Calu3 (cell line): ENCODE data around the gene PDE10A. TPM values are rescaled to one million over a fixed set of nuclear protein-coding genes. Genes with fewer than 3 reads are reported as not detected.

ENCODE experiments used
- BruUV-seq: library from RNA; stranded (reverse); fragments of 400-500 nt; replicated peaks from 2 replicates; lab custom pipeline; 2021; lab: Mats Ljungman, UMichigan
- CTCF ChIA-PET: fragments of 300-600 bp; sonication (Branson Sonifier 250); formaldehyde crosslinking; loops from one replicate; lab custom pipeline; 2022; ENCODE audit warnings: antibody characterized with exemption; lab: Charles Lee
- DNase-seq: peaks from one replicate; pipeline ENCODE4 v3.0.0; 2022
- H3K27ac Mint-ChIP-seq: one replicate; pipeline ENCODE4 v1.8.0; 2022; ENCODE audit warnings: mixed read lengths; ENCODE audit not compliant: unreplicated experiment
- H3K27me3 Mint-ChIP-seq: one replicate; pipeline ENCODE4 v1.8.0; 2022; ENCODE audit warnings: mixed read lengths; ENCODE audit not compliant: unreplicated experiment
- H3K36me3 Mint-ChIP-seq: one replicate; pipeline ENCODE4 v1.8.0; 2022; ENCODE audit warnings: mild to moderate bottlenecking, moderate library complexity, mixed read lengths; ENCODE audit not compliant: insufficient read depth, unreplicated experiment
- H3K4me1 Mint-ChIP-seq: one replicate; pipeline ENCODE4 v1.8.0; 2022; ENCODE audit warnings: mild to moderate bottlenecking, low read depth, mixed read lengths; ENCODE audit not compliant: unreplicated experiment
- H3K4me3 Mint-ChIP-seq: one replicate; pipeline ENCODE4 v1.8.0; 2022; ENCODE audit warnings: mild to moderate bottlenecking, low read depth, moderate library complexity, mixed read lengths; ENCODE audit not compliant: unreplicated experiment
- H3K9me3 Mint-ChIP-seq: one replicate; pipeline ENCODE4 v1.8.0; 2022; ENCODE audit warnings: low read depth, mixed read lengths; ENCODE audit not compliant: unreplicated experiment
- intact Hi-C: fragments of 100-400 bp; cut with micrococcal nuclease; formaldehyde crosslinking; loops from one replicate; pipeline ENCODE4 v1.10.0; 2022; ENCODE audit not compliant: unreplicated experiment
- total RNA-seq: library from RNA; stranded (reverse); gene quantifications from 2 replicates; pipeline ENCODE4 v1.2.3, GENCODE V29; 2022
- TF ChIP-seq, protein P1 (sequence below): fragments of 200-600 bp; IDR thresholded peaks from one replicate; pipeline ENCODE4 v1.8.0; 2022; ENCODE audit warnings: antibody characterized with exemption; ENCODE audit not compliant: unreplicated experiment

PDE10A gene
- total RNA-seq, 1 experiment from 2014 or later, result 22.5 TPM

DNA sequence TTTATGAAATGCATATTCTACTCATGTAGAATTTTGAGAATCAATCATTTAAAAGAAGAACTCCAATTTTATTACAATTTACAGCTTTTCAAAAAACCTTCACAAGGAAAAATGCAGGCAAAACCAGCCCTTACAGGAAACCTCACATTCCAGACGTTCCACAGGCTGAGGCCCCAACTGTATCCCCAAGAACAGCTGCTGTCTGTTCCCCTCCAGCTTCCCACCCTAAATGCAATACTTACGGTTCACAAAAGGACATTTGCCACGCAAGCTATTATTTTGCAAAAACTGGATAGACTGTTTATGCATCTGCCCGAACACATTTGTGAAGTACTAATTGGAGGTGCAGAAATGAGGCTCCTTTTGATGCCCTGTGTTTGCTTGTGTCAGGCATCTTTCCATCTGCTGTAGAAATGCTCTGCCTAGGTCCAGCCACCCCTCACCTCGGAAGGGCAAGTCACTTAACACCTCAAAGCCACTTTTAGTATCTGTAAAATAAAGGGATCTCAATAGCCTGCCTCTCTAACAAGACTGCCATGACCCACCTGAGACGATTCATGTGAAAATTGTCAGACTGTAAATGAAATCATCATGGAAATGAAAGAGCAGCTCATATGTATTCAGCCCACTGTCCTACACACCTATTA is 26.5 kb downstream of the PDE10A start:
- no peak overlapping the region for H3K4me3 Mint-ChIP-seq
- intact Hi-C loops, result no loop called here
- CTCF ChIA-PET, result interaction anchor here (0.6 to 1.4 kb wide), 2 partner anchors 12 to 517 kb away, joined by 3 read pairs; no protein-coding TSS in a partner anchor

DNA sequence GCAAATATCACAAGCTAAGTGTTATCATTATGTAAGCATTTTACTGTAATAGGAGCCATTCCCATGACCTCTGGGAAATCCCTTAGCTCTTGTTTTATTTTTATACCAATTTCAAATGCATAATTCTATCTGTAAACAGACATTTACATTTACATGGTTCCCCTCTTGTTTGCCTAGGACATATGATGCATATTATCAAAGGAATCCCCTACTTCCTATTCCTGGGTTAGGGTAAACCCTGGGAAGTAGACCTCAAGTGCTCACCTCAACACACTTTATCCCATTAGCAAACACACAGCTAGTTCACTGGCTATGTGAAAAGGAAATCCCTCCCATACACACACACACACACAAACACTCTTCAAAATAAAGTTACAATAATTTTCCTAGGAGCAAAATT is 27.1 kb downstream of the PDE10A start:
- intact Hi-C loops, result no loop called here
- CTCF ChIA-PET, result interaction anchor here (0.6 to 1.4 kb wide), 3 partner anchors 13 to 516 kb away, joined by 3 read pairs; no protein-coding TSS in a partner anchor
- no peaks in the 10 kb centered on the region for H3K9me3 Mint-ChIP-seq
- H3K36me3 Mint-ChIP-seq, result no peaks in the 10 kb centered on the region
- H3K27ac Mint-ChIP-seq, result peak overlapping the region; percentile 23
- H3K4me3 Mint-ChIP-seq, result no peak overlapping the region
- no TSS peak for BruUV-seq
- peaks cover 40% of the 10 kb centered on the region for H3K4me1 Mint-ChIP-seq
- TF ChIP-seq, protein P1, sequence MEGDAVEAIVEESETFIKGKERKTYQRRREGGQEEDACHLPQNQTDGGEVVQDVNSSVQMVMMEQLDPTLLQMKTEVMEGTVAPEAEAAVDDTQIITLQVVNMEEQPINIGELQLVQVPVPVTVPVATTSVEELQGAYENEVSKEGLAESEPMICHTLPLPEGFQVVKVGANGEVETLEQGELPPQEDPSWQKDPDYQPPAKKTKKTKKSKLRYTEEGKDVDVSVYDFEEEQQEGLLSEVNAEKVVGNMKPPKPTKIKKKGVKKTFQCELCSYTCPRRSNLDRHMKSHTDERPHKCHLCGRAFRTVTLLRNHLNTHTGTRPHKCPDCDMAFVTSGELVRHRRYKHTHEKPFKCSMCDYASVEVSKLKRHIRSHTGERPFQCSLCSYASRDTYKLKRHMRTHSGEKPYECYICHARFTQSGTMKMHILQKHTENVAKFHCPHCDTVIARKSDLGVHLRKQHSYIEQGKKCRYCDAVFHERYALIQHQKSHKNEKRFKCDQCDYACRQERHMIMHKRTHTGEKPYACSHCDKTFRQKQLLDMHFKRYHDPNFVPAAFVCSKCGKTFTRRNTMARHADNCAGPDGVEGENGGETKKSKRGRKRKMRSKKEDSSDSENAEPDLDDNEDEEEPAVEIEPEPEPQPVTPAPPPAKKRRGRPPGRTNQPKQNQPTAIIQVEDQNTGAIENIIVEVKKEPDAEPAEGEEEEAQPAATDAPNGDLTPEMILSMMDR, result no peak
- no peaks in the 10 kb centered on the region for H3K27me3 Mint-ChIP-seq
- DNase-seq, result no peak

More for the DNA sequence above, 26.5 kb downstream of the PDE10A start:
- H3K27me3 Mint-ChIP-seq, result no peaks in the 10 kb centered on the region
- H3K27ac Mint-ChIP-seq, result peak overlapping the region; percentile 23
- BruUV-seq, result no TSS peak
- no peaks in the 10 kb centered on the region for H3K36me3 Mint-ChIP-seq
- DNase-seq, result no peak
- TF ChIP-seq, protein P1, result no peak
- H3K9me3 Mint-ChIP-seq, result no peaks in the 10 kb centered on the region
- peaks cover 40% of the 10 kb centered on the region for H3K4me1 Mint-ChIP-seq

DNA sequence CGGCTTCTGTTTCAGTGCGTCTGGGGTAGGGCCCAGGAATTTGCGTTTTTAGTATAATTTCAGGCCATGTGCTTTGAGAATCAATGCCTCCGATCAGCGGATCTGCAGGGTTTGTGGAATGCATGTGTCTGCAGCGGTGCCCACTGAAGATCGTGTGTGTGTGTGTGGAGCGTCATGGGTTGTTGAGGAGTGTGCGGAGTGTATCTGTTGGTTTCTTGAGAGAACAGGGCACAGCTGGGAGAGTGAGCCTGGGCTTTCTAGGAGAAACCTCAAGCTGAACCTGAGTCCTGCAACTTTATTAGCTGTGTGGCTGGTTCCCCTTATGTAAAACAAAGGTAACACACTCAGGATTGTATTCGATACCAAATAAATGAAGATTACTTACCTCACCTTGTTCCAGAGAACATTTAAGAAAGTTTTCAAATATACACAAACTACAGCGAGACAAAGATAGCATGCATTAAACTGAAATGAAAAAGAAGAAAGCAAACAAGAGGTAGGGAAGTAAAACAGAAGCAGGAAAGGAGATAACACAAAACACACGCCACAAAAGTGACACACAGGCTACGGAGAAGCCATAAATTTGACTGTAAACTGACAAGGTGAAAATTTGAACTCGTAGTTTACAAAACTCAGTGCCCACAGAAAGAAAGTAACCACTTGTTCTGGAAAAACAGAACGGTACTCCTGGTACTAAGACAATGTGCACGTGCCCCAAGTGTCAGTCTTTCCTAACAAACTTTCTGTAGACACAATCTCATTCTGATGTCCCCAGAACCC is 28.8 kb downstream of the PDE10A start:
- peak overlapping the region; percentile 31 for H3K27ac Mint-ChIP-seq
- CTCF ChIA-PET, result no interaction called here
- no peaks in the 10 kb centered on the region for H3K27me3 Mint-ChIP-seq
- no peak for DNase-seq
- no peaks in the 10 kb centered on the region for H3K9me3 Mint-ChIP-seq
- BruUV-seq, result no TSS peak
- H3K4me1 Mint-ChIP-seq, result peaks cover 47% of the 10 kb centered on the region
- TF ChIP-seq, protein P1, result no peak
- H3K4me3 Mint-ChIP-seq, result no peak overlapping the region
- no peaks in the 10 kb centered on the region for H3K36me3 Mint-ChIP-seq
- intact Hi-C loops, result no loop called here

DNA sequence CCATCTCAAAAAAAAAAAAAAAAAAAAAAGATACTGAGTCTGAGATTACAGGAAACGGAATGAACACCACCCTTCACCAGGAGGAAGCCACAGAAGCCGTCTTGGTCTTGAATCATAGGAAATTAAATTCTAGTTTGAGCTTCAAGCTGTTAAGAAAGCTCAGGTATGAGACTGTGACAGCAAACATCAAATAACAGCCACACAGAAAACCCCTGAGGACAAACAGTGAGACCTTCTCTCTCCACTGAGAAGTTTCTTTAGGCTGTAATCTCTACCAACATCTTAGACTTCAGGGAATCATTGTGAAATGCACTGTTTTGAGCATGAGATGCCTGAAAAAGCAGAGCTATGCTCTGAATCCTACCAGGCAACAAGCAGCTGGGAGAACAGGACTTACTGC is 30.8 kb downstream of the PDE10A start:
- no TSS peak for BruUV-seq
- DNase-seq, result no peak
- Mint-ChIP-seq H3K4me3 (no peak overlapping the region), H3K9me3 (no peaks in the 10 kb centered on the region), H3K4me1 (peaks cover 37% of the 10 kb centered on the region), H3K36me3 (no peaks in the 10 kb centered on the region), H3K27me3 (no peaks in the 10 kb centered on the region), H3K27ac (no peak overlapping the region)
- CTCF ChIA-PET, result no interaction called here
- intact Hi-C loops, result no loop called here
- TF ChIP-seq, protein P1, result no peak
